Esophagus muscularis mucosa (tissue), 4 donors: ENCODE measurements around the gene KRR1. TPM values are rescaled to one million over a fixed set of nuclear protein-coding genes. Genes with fewer than 3 reads are reported as not detected.

Experiments
- DNase-seq: peaks from one replicate; pipeline ENCODE4 v3.0.0-alpha.2; 2017; ENCODE audit errors: extremely low spot score
- H3K27ac ChIP-seq, 4 donors: fragments of 200-600 bp; sonication (generic); replicated peaks in 1 of 4; 1 replicate in 3 of 4; 2 replicates in 1 of 4; pipeline ENCODE4 v1.5.1; 2016 to 2019; ENCODE audit warnings: mild to moderate bottlenecking in 1 of 4
- H3K27me3 ChIP-seq, 4 donors: fragments of 200-600 bp; sonication (generic); one replicate each; pipeline versions ENCODE4 v1.5.1 to v1.6.0; 2016 to 2019
- H3K36me3 ChIP-seq, 4 donors: fragments of 200-600 bp; sonication (generic); one replicate each; pipeline ENCODE4 v1.5.1; 2016 to 2019
- H3K4me1 ChIP-seq, 4 donors: fragments of 200-600 bp; sonication (generic); one replicate each; pipeline ENCODE4 v1.5.1; 2016 to 2019
- H3K4me3 ChIP-seq, 4 donors: fragments of 200-600 bp; sonication (generic); 1 replicate in 2 of 4; 2 replicates in 2 of 4; pipeline ENCODE4 v1.5.1; 2016 to 2019; ENCODE audit warnings: mild to moderate bottlenecking in 4 of 4, moderate library complexity in 1 of 4
- H3K9me3 ChIP-seq, 4 donors: fragments of 200-600 bp; sonication (generic); 1 replicate in 3 of 4; 2 replicates in 1 of 4; pipeline ENCODE4 v1.5.1; 2016 to 2019
- CTCF ChIP-seq, 3 experiments: fragments of 200-600 bp in 2 of 3; fragments of 450-650 bp in 1 of 3; sonication (generic) in 2 of 3; IDR thresholded peaks; one replicate each; pipeline ENCODE4 v1.5.1; 2017 to 2019; ENCODE audit warnings: antibody characterized with exemption in 3 of 3, mild to moderate bottlenecking in 2 of 3, moderate library complexity in 1 of 3
- EP300 ChIP-seq: sonication (generic); formaldehyde crosslinking; IDR thresholded peaks from one replicate; pipeline ENCODE4 v1.6.1; 2017; ENCODE audit warnings: antibody characterized with exemption
- POLR2A ChIP-seq: fragments of 450-650 bp; IDR thresholded peaks from one replicate; pipeline ENCODE4 v1.6.1; 2017; ENCODE audit warnings: antibody characterized with exemption, moderate library complexity, mild to moderate bottlenecking, low read depth
- POLR2AphosphoS5 ChIP-seq, 2 donors: sonication (generic); formaldehyde crosslinking; IDR thresholded peaks; one replicate each; pipeline ENCODE4 v1.6.1; 2017; ENCODE audit warnings: antibody characterized with exemption in 2 of 2
- WGBS: methylation state at CpG from one replicate; pipeline ENCODE4 v1.1.5; 2018; 5-methylcytosine and 5-hydroxymethylcytosine counted together
- intact Hi-C: fragments of 100-400 bp; cut with DNase I; formaldehyde crosslinking; loops from one replicate; pipeline ENCODE4 v1.15.1; 2023
- total RNA-seq, 4 donors: library from RNA; depleted of rRNA; stranded (reverse); fragments of >200 nt; gene quantifications; one replicate each; pipeline versions ENCODE4 v1.1.0 to v1.2.1, GENCODE V29; 2016

Gene KRR1
- total RNA-seq, 4 donors from 2014 or later, result 17.9 to 37.4 (median 23.8) TPM

- no peak for TF ChIP-seq POLR2AphosphoS5 (IDR thresholded peaks at IDR 0.05)
- no peak for TF ChIP-seq POLR2A
- no peak for TF ChIP-seq CTCF (IDR thresholded peaks at IDR 0.05)
- TF ChIP-seq EP300, result no peak
- DNase-seq, result no peak
- Histone ChIP-seq H3K4me1 (peaks cover 0 to 3% (median 0%) of the 10 kb centered on the region in 4 donors), H3K27me3 (no peaks in the 10 kb centered on the region), H3K36me3 (no peaks in the 10 kb centered on the region), H3K9me3 (no peaks in the 10 kb centered on the region), H3K4me3 (no peak overlapping the region), H3K27ac (no peak overlapping the region)
- intact Hi-C loops, result loop anchor here (5.0 kb wide), 1 partner anchor 828 kb away; no protein-coding TSS in a partner anchor
- WGBS, result 87% methylated on average over 1 of the region's 1 CpG
These were observed 17.9 kb upstream of the KRR1 start for GRCh38 chr12:75529316-75529715.

- no peaks in the 10 kb centered on the region for H3K27me3 ChIP-seq
- H3K36me3 ChIP-seq, result no peaks in the 10 kb centered on the region
- DNase-seq, result no peak
- no peak overlapping the region for H3K4me3 ChIP-seq
- H3K4me1 ChIP-seq, result peaks cover 0 to 3% (median 0%) of the 10 kb centered on the region in 4 donors
- H3K9me3 ChIP-seq, result no peaks in the 10 kb centered on the region
- H3K27ac ChIP-seq, result no peak overlapping the region
- WGBS, result 89% methylated on average over 2 of the region's 2 CpGs
- TF ChIP-seq EP300 (no peak), POLR2AphosphoS5 (IDR thresholded peaks at IDR 0.05) (no peak), CTCF (IDR thresholded peaks at IDR 0.05) (no peak), POLR2A (no peak)
- intact Hi-C loops, result loop anchor here (5.0 kb wide), 1 partner anchor 829 kb away; no protein-coding TSS in a partner anchor
These were observed 17.3 kb upstream of the KRR1 start for GRCh38 chr12:75528692-75529091.

- WGBS, result 67% methylated on average over 2 of the region's 2 CpGs
- Histone ChIP-seq H3K27ac (no peak overlapping the region), H3K27me3 (no peaks in the 10 kb centered on the region), H3K9me3 (no peaks in the 10 kb centered on the region), H3K4me1 (peaks cover 0 to 3% (median 0%) of the 10 kb centered on the region in 4 donors), H3K4me3 (no peak overlapping the region), H3K36me3 (no peaks in the 10 kb centered on the region)
- intact Hi-C loops, result loop anchor here (5.0 kb wide), 1 partner anchor 829 kb away; no protein-coding TSS in a partner anchor
- TF ChIP-seq CTCF (IDR thresholded peaks at IDR 0.05), result no peak
- DNase-seq, result no peak
These were observed 16.9 kb upstream of the KRR1 start for GRCh38 chr12:75528272-75528671.

GRCh38 chr12:75526655-75527511 lies 15.5 kb upstream of the KRR1 start:
- no peak overlapping the region for H3K27ac ChIP-seq
- 30% methylated on average over 4 of the region's 4 CpGs for WGBS
- H3K4me1 ChIP-seq, result peaks cover 0 to 3% (median 0%) of the 10 kb centered on the region in 4 donors
- intact Hi-C loops, result loop anchor here (5.0 kb wide), 1 partner anchor 830 kb away; no protein-coding TSS in a partner anchor
- TF ChIP-seq EP300 (no peak), CTCF (IDR thresholded peaks at IDR 0.05) (peak; percentile 67 to 68 (median 68))
- DNase-seq, result no peak
- no peaks in the 10 kb centered on the region for H3K36me3 ChIP-seq
- no peaks in the 10 kb centered on the region for H3K27me3 ChIP-seq
- no peak overlapping the region for H3K4me3 ChIP-seq
- H3K9me3 ChIP-seq, result no peaks in the 10 kb centered on the region
